NB4 (cell line): Measurements from ENCODE around the gene C21orf58.

ENCODE experiments used
- DNase-seq: peaks from one replicate; pipeline ENCODE4 v3.0.0; 2010; ENCODE audit warnings: low read depth
- H3K4me3 ChIP-seq: one replicate; pipeline ENCODE4 v1.5.1; 2011; ENCODE audit warnings: mild to moderate bottlenecking, low read depth, low read length, moderate library complexity
- CTCF ChIP-seq: IDR thresholded peaks from one replicate; pipeline ENCODE4 v1.5.1; 2012; ENCODE audit warnings: low read depth, low read length
- MAX ChIP-seq: IDR thresholded peaks from 2 replicates; pipeline ENCODE4 v1.6.1; 2011; ENCODE audit warnings: low read depth, low read length
- MYC ChIP-seq: IDR thresholded peaks from 2 replicates; pipeline ENCODE4 v1.6.1; 2011; ENCODE audit warnings: low read depth, low read length
- POLR2A ChIP-seq: IDR thresholded peaks from 2 replicates; pipeline ENCODE4 v1.6.1; 2011; ENCODE audit warnings: mild to moderate bottlenecking; ENCODE audit not compliant: insufficient read length; ENCODE audit errors: extremely low read depth

Gene C21orf58

DNA sequence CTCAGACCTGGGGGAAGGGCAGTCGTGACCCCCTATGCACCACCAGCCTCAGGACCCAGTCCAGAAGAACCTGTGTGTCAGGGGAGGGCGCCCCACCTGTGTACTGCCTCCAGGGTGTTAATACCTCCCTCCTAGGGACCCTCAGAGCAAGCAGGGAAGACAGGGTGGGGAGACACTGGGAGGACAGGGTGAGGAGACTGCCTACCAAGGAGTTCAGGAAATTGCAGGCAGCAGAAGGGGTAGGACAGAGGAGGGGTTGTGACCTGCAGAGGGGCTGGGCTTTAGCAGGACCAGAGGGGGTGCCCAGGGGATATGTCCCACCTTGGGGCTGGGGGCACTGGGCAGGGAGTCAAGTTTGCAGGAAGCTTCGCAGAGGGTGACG lies 5.2 kb downstream of the C21orf58 start:
- no peak overlapping the region for H3K4me3 ChIP-seq
- TF ChIP-seq MAX, result no peak
- no peak for TF ChIP-seq POLR2A
- no peak for TF ChIP-seq MYC
- TF ChIP-seq CTCF, result no peak
- DNase-seq, result no peak

DNA sequence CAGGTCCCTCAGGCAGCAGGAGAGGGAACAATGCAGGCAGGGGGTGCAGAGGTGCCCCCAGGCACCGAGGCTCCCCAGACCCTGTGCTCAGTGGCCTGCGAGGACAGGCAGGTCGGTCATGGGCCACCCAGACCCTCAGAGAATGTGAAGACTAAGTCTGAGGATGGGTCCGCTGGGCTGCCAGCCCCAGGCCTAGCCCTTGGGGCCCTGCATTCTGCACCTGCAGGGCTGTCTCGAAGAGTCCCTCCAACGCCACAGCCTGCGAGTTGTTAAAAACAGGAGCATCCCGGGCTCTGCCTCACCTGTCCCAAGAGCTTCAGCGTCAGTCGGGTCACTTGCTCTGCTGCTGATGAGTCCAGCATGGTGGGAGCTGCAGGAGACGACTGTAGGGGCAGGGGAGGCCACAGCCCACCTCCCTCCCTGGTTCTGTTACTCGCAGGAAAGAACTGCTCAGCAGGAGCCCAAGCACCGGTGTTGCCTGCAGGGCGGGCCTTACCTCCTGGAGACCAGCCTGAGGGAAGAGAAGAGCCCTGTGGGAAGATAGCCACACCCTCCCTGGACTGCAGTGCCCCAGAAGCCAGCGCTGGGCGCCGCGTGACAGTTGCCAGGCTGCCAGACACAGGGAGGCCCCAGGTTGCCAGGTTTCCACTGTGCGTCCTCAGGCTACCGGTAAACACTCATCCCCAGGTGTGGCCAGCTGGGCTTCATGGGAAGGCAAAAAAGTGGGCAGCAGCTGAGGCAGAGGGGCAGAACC lies 5.8 kb downstream of the C21orf58 start:
- TF ChIP-seq CTCF (no peak), MYC (no peak), POLR2A (no peak), MAX (no peak)
- no peak for DNase-seq
- H3K4me3 ChIP-seq, result no peak overlapping the region

GRCh38 chr21:46316708-46317324 lies 6.9 kb downstream of the C21orf58 start:
- H3K4me3 ChIP-seq, result no peak overlapping the region
- TF ChIP-seq CTCF, result no peak
- TF ChIP-seq MAX, result no peak
- TF ChIP-seq POLR2A, result no peak
- no peak for TF ChIP-seq MYC
- no peak for DNase-seq

GRCh38 chr21:46314441-46315020 lies 9.1 kb downstream of the C21orf58 start:
- no peak overlapping the region for H3K4me3 ChIP-seq
- DNase-seq, result no peak
- no peak for TF ChIP-seq CTCF
- TF ChIP-seq POLR2A, result no peak
- no peak for TF ChIP-seq MAX
- no peak for TF ChIP-seq MYC

DNA sequence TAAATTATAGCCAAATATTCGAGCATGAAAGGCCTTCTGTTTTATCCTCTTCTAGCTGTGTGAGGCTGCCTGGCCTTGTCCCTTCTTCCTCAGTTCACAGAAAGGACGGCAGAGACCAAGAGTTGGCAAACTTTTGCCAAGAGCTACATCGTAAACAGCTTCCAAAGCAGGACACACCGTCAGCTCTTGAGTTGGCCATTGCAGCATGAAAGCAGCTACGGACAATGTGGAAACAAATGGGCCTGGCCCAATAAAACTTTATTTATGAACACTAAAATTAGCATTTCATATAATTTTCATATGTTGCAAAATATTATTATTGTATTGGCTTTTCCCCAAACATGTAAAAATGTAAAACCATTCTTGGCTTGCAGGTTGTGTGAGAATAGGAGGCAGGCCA lies 10.7 kb downstream of the C21orf58 start:
- TF ChIP-seq MAX (no peak), POLR2A (no peak), CTCF (no peak), MYC (no peak)

More for the DNA sequence above, 10.7 kb downstream of the C21orf58 start:
- no peak for DNase-seq
- no peak overlapping the region for H3K4me3 ChIP-seq
